ENCODE results near the gene STK11.

DNA sequence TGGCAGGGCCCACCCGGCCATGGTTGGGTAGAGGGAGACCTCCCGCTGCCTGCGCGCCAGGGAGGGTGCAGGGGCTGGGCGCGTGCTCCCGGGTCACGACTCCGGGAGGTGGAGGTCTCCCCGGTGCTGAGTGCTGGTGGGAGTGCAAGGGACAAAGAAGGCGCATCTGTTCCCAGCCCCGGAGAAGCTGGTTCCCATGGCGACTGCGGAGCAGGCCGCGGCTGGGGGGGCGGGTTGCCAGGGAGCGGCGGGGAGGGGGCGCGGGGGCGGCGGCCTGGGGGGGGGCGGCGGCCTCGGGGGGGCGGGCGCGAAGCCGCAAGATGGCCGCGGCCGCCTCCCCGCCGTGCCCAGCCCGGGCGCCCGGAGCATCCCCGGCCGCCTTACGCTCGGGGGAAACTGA, 31.0 kb downstream of the STK11 start:
- TF ChIP-seq, protein P1, sequence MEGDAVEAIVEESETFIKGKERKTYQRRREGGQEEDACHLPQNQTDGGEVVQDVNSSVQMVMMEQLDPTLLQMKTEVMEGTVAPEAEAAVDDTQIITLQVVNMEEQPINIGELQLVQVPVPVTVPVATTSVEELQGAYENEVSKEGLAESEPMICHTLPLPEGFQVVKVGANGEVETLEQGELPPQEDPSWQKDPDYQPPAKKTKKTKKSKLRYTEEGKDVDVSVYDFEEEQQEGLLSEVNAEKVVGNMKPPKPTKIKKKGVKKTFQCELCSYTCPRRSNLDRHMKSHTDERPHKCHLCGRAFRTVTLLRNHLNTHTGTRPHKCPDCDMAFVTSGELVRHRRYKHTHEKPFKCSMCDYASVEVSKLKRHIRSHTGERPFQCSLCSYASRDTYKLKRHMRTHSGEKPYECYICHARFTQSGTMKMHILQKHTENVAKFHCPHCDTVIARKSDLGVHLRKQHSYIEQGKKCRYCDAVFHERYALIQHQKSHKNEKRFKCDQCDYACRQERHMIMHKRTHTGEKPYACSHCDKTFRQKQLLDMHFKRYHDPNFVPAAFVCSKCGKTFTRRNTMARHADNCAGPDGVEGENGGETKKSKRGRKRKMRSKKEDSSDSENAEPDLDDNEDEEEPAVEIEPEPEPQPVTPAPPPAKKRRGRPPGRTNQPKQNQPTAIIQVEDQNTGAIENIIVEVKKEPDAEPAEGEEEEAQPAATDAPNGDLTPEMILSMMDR (IDR thresholded peaks at IDR 0.05), result no peak
- TF ChIP-seq POLR2A (IDR thresholded peaks at IDR 0.05), result no peak

Data from thyroid gland (tissue), 4 donors.